Measurements from ENCODE around the gene CUL7. TPM values are rescaled to one million over a fixed set of nuclear protein-coding genes. Genes with fewer than 3 reads are reported as not detected.

CUL7 gene
- total RNA-seq, 1 donor, result 48.5 TPM

GRCh38 chr6:43021270-43022047, 32.2 kb downstream of the CUL7 start, which contains the start of gene RRP36:
TSS of gene RRP36 (plus strand) at chr6:43021623. CDS start at chr6:43021655, 32 bp downstream.
- DNase-seq (ENCODE audit: insufficient read length, low spot score, missing footprints), result peak; percentile 98
- H3K9me3 ChIP-seq (ENCODE audit: low read depth, low read length), result no peaks in the 10 kb centered on the region
- H3K4me1 ChIP-seq (ENCODE audit: insufficient read depth, low read length), result peaks cover 21% of the 10 kb centered on the region
- H3K4me2 ChIP-seq (ENCODE audit: insufficient read depth, low read length), result peak within 1 kb of the TSS; percentile 91
- H3K36me3 ChIP-seq (ENCODE audit: insufficient read depth, low read length), result peaks cover 64% of the 10 kb centered on the region
- H3K79me2 ChIP-seq (ENCODE audit: insufficient read depth, low read length), result peaks cover 72% of the 10 kb centered on the region
- TF ChIP-seq, protein P1, sequence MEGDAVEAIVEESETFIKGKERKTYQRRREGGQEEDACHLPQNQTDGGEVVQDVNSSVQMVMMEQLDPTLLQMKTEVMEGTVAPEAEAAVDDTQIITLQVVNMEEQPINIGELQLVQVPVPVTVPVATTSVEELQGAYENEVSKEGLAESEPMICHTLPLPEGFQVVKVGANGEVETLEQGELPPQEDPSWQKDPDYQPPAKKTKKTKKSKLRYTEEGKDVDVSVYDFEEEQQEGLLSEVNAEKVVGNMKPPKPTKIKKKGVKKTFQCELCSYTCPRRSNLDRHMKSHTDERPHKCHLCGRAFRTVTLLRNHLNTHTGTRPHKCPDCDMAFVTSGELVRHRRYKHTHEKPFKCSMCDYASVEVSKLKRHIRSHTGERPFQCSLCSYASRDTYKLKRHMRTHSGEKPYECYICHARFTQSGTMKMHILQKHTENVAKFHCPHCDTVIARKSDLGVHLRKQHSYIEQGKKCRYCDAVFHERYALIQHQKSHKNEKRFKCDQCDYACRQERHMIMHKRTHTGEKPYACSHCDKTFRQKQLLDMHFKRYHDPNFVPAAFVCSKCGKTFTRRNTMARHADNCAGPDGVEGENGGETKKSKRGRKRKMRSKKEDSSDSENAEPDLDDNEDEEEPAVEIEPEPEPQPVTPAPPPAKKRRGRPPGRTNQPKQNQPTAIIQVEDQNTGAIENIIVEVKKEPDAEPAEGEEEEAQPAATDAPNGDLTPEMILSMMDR (IDR thresholded peaks at IDR 0.05; ENCODE audit: extremely low read depth, low read depth, low read length), result no peak
- peak within 1 kb of the TSS; percentile 97 for H3K4me3 ChIP-seq (ENCODE audit: insufficient read depth, low read length)
- peak within 1 kb of the TSS; percentile 93 for H2AFZ ChIP-seq (ENCODE audit: low read length)
- peak within 1 kb of the TSS; percentile 71 for H3K27ac ChIP-seq (ENCODE audit: low read depth, low read length)
- no peaks in the 10 kb centered on the region for H3K27me3 ChIP-seq (ENCODE audit: insufficient read depth, low read length)
- peaks cover 31% of the 10 kb centered on the region for H4K20me1 ChIP-seq (ENCODE audit: insufficient read depth, low read length)

DNA sequence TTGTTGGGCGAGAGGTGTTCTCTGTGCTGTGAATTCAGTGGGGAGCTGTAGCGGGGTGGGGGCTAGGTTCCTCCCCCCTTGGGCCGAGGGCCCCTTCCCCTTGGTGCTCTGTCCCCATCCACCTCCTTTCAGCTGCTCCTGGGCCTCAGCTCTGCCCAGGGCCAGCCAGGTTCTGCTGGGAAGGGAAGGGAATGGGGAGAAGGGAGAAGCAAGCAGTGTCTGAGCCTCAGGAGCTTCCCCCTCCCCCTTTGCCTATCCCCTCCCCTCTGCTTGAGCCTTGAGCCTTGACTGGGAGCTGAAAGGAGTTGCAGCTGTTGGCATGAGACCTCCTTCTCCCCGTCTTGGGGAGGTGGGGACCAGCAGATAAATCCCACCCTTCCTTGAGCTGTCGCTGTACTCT, 32.8 kb downstream of the CUL7 start:
- Histone ChIP-seq H3K4me1 (ENCODE audit: insufficient read depth, low read length) (peaks cover 26% of the 10 kb centered on the region), H2AFZ (ENCODE audit: low read length) (peak overlapping the region; percentile 93), H3K36me3 (ENCODE audit: insufficient read depth, low read length) (peaks cover 61% of the 10 kb centered on the region), H4K20me1 (ENCODE audit: insufficient read depth, low read length) (peaks cover 37% of the 10 kb centered on the region), H3K27me3 (ENCODE audit: insufficient read depth, low read length) (no peaks in the 10 kb centered on the region), H3K79me2 (ENCODE audit: insufficient read depth, low read length) (peaks cover 78% of the 10 kb centered on the region), H3K27ac (ENCODE audit: low read depth, low read length) (peak overlapping the region; percentile 71), H3K4me3 (ENCODE audit: insufficient read depth, low read length) (peak overlapping the region; percentile 97), H3K4me2 (ENCODE audit: insufficient read depth, low read length) (peak overlapping the region; percentile 91), H3K9me3 (ENCODE audit: low read depth, low read length) (no peaks in the 10 kb centered on the region)
- TF ChIP-seq, protein P1 (IDR thresholded peaks at IDR 0.05; ENCODE audit: extremely low read depth, low read depth, low read length), result no peak
- DNase-seq (ENCODE audit: insufficient read length, low spot score, missing footprints), result peak; percentile 51

- Histone ChIP-seq H4K20me1 (ENCODE audit: insufficient read depth, low read length) (peaks cover 40% of the 10 kb centered on the region), H3K27ac (ENCODE audit: low read depth, low read length) (no peak overlapping the region), H2AFZ (ENCODE audit: low read length) (no peak overlapping the region), H3K4me2 (ENCODE audit: insufficient read depth, low read length) (no peak overlapping the region), H3K9me3 (ENCODE audit: low read depth, low read length) (no peaks in the 10 kb centered on the region), H3K79me2 (ENCODE audit: insufficient read depth, low read length) (peaks cover 84% of the 10 kb centered on the region), H3K4me1 (ENCODE audit: insufficient read depth, low read length) (peaks cover 30% of the 10 kb centered on the region), H3K27me3 (ENCODE audit: insufficient read depth, low read length) (no peaks in the 10 kb centered on the region), H3K36me3 (ENCODE audit: insufficient read depth, low read length) (peaks cover 57% of the 10 kb centered on the region), H3K4me3 (ENCODE audit: insufficient read depth, low read length) (no peak overlapping the region)
- TF ChIP-seq, protein P1 (IDR thresholded peaks at IDR 0.05; ENCODE audit: extremely low read depth, low read depth, low read length), result no peak
- no peak for DNase-seq (ENCODE audit: insufficient read length, low spot score, missing footprints)
Observed at GRCh38 chr6:43020052-43020705, 33.5 kb downstream of the CUL7 start.

- TF ChIP-seq, protein P1 (IDR thresholded peaks at IDR 0.05; ENCODE audit: extremely low read depth, low read depth, low read length), result no peak
- Histone ChIP-seq H3K27ac (ENCODE audit: low read depth, low read length) (no peak overlapping the region), H4K20me1 (ENCODE audit: insufficient read depth, low read length) (peaks cover 39% of the 10 kb centered on the region), H3K4me2 (ENCODE audit: insufficient read depth, low read length) (no peak overlapping the region), H3K4me3 (ENCODE audit: insufficient read depth, low read length) (no peak overlapping the region), H3K4me1 (ENCODE audit: insufficient read depth, low read length) (peaks cover 35% of the 10 kb centered on the region), H2AFZ (ENCODE audit: low read length) (no peak overlapping the region), H3K9me3 (ENCODE audit: low read depth, low read length) (no peaks in the 10 kb centered on the region), H3K79me2 (ENCODE audit: insufficient read depth, low read length) (peaks cover 85% of the 10 kb centered on the region), H3K27me3 (ENCODE audit: insufficient read depth, low read length) (no peaks in the 10 kb centered on the region), H3K36me3 (ENCODE audit: insufficient read depth, low read length) (peaks cover 48% of the 10 kb centered on the region)
- peak; percentile 63 for DNase-seq (ENCODE audit: insufficient read length, low spot score, missing footprints)
Observed at GRCh38 chr6:43019152-43019551, 34.5 kb downstream of the CUL7 start.

Measured in osteoblast (primary cell).